HEK293 (cell line): ENCODE results near the gene SMURF1.

Experiments used
- CTCF ChIA-PET: fragments of 350-600 bp; formaldehyde crosslinking; extraction: SDS; loops from one replicate; lab custom pipeline; 2021; ENCODE audit warnings: antibody characterized with exemption; lab: Yijun Ruan, JAX
- POLR2A ChIA-PET: fragments of 300-600 bp; formaldehyde crosslinking; extraction: SDS; loops from one replicate; lab custom pipeline; 2020; ENCODE audit warnings: antibody characterized with exemption, inconsistent platforms; lab: Yijun Ruan, JAX
- H3K27ac ChIP-seq: fragments of 200-500 bp; sonication (Bioruptor generic); 2 replicates; pipeline ENCODE4 v1.5.1; 2014; ENCODE audit warnings: low read depth, low read length, control low read depth, inconsistent platforms; ENCODE audit errors: extremely low read depth
- H3K36me3 ChIP-seq, 2 experiments: fragments of 200-500 bp in 1 of 2; sonication (Bioruptor generic) in 1 of 2; 1 replicate in 1 of 2; 2 replicates in 1 of 2; pipeline ENCODE4 v1.5.1; 2014 to 2017; ENCODE audit warnings: inconsistent platforms in 2 of 2, low read length in 2 of 2; ENCODE audit not compliant: control insufficient read depth in 2 of 2, insufficient read depth in 1 of 2
- H3K4me1 ChIP-seq: fragments of 200-500 bp; sonication (Bioruptor generic); 2 replicates; pipeline ENCODE4 v1.5.1; 2014; ENCODE audit warnings: mild to moderate bottlenecking, low read length, inconsistent platforms; ENCODE audit not compliant: control insufficient read depth, insufficient read depth
- H3K4me3 ChIP-seq: 2 replicates; pipeline ENCODE4 v1.5.1; 2011; ENCODE audit warnings: low read depth, mild to moderate bottlenecking, control low read depth, low read length, moderate library complexity
- H3K9me3 ChIP-seq: fragments of 200-500 bp; sonication (Bioruptor generic); 2 replicates; pipeline ENCODE4 v1.5.1; 2014; ENCODE audit warnings: low read depth, low read length, inconsistent platforms; ENCODE audit not compliant: control insufficient read depth, insufficient read depth
- GLIS1 ChIP-seq: fragments of 450-650 bp; formaldehyde crosslinking; IDR thresholded peaks from 2 replicates; pipeline ENCODE4 v1.5.1; 2016; ENCODE audit warnings: missing biosample characterization, missing genetic modification characterization
- KLF1 ChIP-seq: fragments of 450-650 bp; formaldehyde crosslinking; IDR thresholded peaks from 2 replicates; pipeline ENCODE4 v1.5.1; 2016; ENCODE audit warnings: missing biosample characterization, missing genetic modification characterization
- OSR2 ChIP-seq: fragments of 450-650 bp; formaldehyde crosslinking; IDR thresholded peaks from 2 replicates; pipeline ENCODE4 v1.5.1; 2016; ENCODE audit warnings: missing biosample characterization, missing genetic modification characterization
- SETDB1 ChIP-seq: IDR thresholded peaks from one replicate; pipeline ENCODE4 v1.6.1; 2017; ENCODE audit warnings: mild to moderate bottlenecking, low read length, moderate library complexity, mixed read lengths; ENCODE audit not compliant: insufficient read length
- SP7 ChIP-seq: fragments of 450-650 bp; formaldehyde crosslinking; IDR thresholded peaks from 2 replicates; pipeline ENCODE4 v1.5.1; 2016; ENCODE audit warnings: missing biosample characterization, missing genetic modification characterization
- YY2 ChIP-seq: fragments of 450-650 bp; formaldehyde crosslinking; IDR thresholded peaks from 2 replicates; pipeline ENCODE4 v1.5.1; 2016; ENCODE audit warnings: missing biosample characterization, missing genetic modification characterization
- ZBTB20 ChIP-seq: fragments of 450-650 bp; formaldehyde crosslinking; IDR thresholded peaks from 2 replicates; pipeline ENCODE4 v1.5.1; 2016; ENCODE audit warnings: missing biosample characterization, missing genetic modification characterization
- ZBTB8A ChIP-seq: fragments of 450-650 bp; formaldehyde crosslinking; IDR thresholded peaks from 2 replicates; pipeline ENCODE4 v1.5.1; 2016; ENCODE audit warnings: missing biosample characterization, missing genetic modification characterization
- ZNF19 ChIP-seq: fragments of 450-650 bp; formaldehyde crosslinking; IDR thresholded peaks from 2 replicates; pipeline ENCODE4; 2016; ENCODE audit warnings: missing biosample characterization, missing genetic modification characterization, low read depth
- ZNF239 ChIP-seq: fragments of 450-650 bp; formaldehyde crosslinking; IDR thresholded peaks from 2 replicates; pipeline ENCODE4 v1.5.1; 2016; ENCODE audit warnings: missing biosample characterization, missing genetic modification characterization
- ZNF341 ChIP-seq: fragments of 450-650 bp; formaldehyde crosslinking; IDR thresholded peaks from 2 replicates; pipeline ENCODE4; 2016; ENCODE audit warnings: low read depth, missing biosample characterization, missing genetic modification characterization
- ZNF416 ChIP-seq: fragments of 450-650 bp; formaldehyde crosslinking; IDR thresholded peaks from 2 replicates; pipeline ENCODE4 v1.5.1; 2016; ENCODE audit warnings: missing biosample characterization, missing genetic modification characterization
- ZNF426 ChIP-seq: fragments of 450-650 bp; formaldehyde crosslinking; IDR thresholded peaks from 2 replicates; pipeline ENCODE4 v1.5.1; 2017; ENCODE audit warnings: missing biosample characterization, missing genetic modification characterization, mild to moderate bottlenecking, inconsistent platforms, moderate library complexity
- ZNF626 ChIP-seq: fragments of 450-650 bp; sonication (Bioruptor Pico); formaldehyde crosslinking; IDR thresholded peaks from 2 replicates; pipeline ENCODE4 v1.5.1; 2018; ENCODE audit warnings: missing biosample characterization, missing genetic modification characterization, inconsistent platforms
- ZNF629 ChIP-seq: fragments of 450-650 bp; formaldehyde crosslinking; IDR thresholded peaks from 2 replicates; pipeline ENCODE4 v1.5.1; 2017; ENCODE audit warnings: missing biosample characterization, missing genetic modification characterization
- ZNF768 ChIP-seq: fragments of 450-650 bp; formaldehyde crosslinking; IDR thresholded peaks from 2 replicates; pipeline ENCODE4 v1.5.1; 2018; ENCODE audit warnings: missing biosample characterization, mild to moderate bottlenecking, missing genetic modification characterization
- ZSCAN23 ChIP-seq: fragments of 450-650 bp; formaldehyde crosslinking; IDR thresholded peaks from 2 replicates; pipeline ENCODE4 v1.5.1; 2016; ENCODE audit warnings: missing biosample characterization, missing genetic modification characterization
- ZXDB ChIP-seq: fragments of 450-650 bp; formaldehyde crosslinking; IDR thresholded peaks from 2 replicates; pipeline ENCODE4 v1.5.1; 2016; ENCODE audit warnings: missing biosample characterization, missing genetic modification characterization
- TF ChIP-seq, protein P1 (sequence below): fragments of 450-650 bp; formaldehyde crosslinking; IDR thresholded peaks from 2 replicates; pipeline ENCODE4 v1.5.1; 2016; ENCODE audit warnings: missing biosample characterization, missing genetic modification characterization
- TF ChIP-seq, protein P2 (sequence below): fragments of 450-650 bp; formaldehyde crosslinking; IDR thresholded peaks from 2 replicates; pipeline ENCODE4 v1.5.1; 2016; ENCODE audit warnings: missing biosample characterization, missing genetic modification characterization
- TF ChIP-seq, protein P3 (sequence below): fragments of 450-650 bp; formaldehyde crosslinking; IDR thresholded peaks from 2 replicates; pipeline ENCODE4 v1.5.1; 2017; ENCODE audit warnings: missing biosample characterization, missing genetic modification characterization
- TF ChIP-seq, protein P4 (sequence below): fragments of 450-650 bp; formaldehyde crosslinking; IDR thresholded peaks from 2 replicates; pipeline ENCODE4 v1.5.1; 2016; ENCODE audit warnings: missing biosample characterization, missing genetic modification characterization, borderline replicate concordance
- TF ChIP-seq, protein P5 (sequence below): fragments of 450-650 bp; formaldehyde crosslinking; IDR thresholded peaks from 2 replicates; pipeline ENCODE4 v1.5.1; 2016; ENCODE audit warnings: missing biosample characterization, missing genetic modification characterization
- TF ChIP-seq, protein P6 (sequence below): fragments of 450-650 bp; formaldehyde crosslinking; IDR thresholded peaks from 2 replicates; pipeline ENCODE4 v1.5.1; 2017; ENCODE audit warnings: missing biosample characterization, missing genetic modification characterization

SMURF1 gene

DNA sequence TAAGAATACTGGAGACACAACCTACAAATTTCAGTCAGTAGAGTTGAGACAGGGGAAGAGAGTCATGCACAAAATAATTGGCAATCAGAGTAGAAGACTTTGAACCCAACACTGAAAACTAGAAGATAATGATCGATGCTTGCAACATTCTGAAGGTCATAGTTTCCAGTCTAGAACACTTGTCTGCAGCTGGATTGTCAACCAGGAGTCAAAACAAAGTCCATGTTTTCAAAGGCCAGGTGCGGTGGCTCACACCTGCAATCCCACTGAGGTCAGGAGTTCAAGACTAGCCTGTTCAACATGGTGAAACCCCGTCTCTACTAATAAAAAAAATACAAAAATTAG, 26.8 kb upstream of the SMURF1 start:
- Histone ChIP-seq H3K4me3 (no peak overlapping the region), H3K36me3 (no peaks in the 10 kb centered on the region), H3K27ac (no peak overlapping the region), H3K9me3 (no peaks in the 10 kb centered on the region), H3K4me1 (no peaks in the 10 kb centered on the region)
- ChIA-PET CTCF (interaction anchor here (0.6 kb wide), 1 partner anchor 107 kb away, joined by 3 read pairs; no protein-coding TSS in a partner anchor), POLR2A (no interaction called here)
- no peak for TF ChIP-seq ZNF239 (tag by site-specific recombination)
- TF ChIP-seq ZNF768 (tag by site-specific recombination) = no peak
- TF ChIP-seq, protein P1, sequence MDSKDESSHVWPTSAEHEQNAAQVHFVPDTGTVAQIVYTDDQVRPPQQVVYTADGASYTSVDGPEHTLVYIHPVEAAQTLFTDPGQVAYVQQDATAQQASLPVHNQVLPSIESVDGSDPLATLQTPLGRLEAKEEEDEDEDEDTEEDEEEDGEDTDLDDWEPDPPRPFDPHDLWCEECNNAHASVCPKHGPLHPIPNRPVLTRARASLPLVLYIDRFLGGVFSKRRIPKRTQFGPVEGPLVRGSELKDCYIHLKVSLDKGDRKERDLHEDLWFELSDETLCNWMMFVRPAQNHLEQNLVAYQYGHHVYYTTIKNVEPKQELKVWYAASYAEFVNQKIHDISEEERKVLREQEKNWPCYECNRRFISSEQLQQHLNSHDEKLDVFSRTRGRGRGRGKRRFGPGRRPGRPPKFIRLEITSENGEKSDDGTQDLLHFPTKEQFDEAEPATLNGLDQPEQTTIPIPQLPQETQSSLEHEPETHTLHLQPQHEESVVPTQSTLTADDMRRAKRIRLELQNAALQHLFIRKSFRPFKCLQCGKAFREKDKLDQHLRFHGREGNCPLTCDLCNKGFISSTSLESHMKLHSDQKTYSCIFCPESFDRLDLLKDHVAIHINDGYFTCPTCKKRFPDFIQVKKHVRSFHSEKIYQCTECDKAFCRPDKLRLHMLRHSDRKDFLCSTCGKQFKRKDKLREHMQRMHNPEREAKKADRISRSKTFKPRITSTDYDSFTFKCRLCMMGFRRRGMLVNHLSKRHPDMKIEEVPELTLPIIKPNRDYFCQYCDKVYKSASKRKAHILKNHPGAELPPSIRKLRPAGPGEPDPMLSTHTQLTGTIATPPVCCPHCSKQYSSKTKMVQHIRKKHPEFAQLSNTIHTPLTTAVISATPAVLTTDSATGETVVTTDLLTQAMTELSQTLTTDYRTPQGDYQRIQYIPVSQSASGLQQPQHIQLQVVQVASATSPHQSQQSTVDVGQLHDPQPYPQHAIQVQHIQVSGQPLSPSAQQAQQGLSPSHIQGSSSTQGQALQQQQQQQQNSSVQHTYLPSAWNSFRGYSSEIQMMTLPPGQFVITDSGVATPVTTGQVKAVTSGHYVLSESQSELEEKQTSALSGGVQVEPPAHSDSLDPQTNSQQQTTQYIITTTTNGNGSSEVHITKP = no peak
- TF ChIP-seq SETDB1 = no peak
- TF ChIP-seq, protein P2, sequence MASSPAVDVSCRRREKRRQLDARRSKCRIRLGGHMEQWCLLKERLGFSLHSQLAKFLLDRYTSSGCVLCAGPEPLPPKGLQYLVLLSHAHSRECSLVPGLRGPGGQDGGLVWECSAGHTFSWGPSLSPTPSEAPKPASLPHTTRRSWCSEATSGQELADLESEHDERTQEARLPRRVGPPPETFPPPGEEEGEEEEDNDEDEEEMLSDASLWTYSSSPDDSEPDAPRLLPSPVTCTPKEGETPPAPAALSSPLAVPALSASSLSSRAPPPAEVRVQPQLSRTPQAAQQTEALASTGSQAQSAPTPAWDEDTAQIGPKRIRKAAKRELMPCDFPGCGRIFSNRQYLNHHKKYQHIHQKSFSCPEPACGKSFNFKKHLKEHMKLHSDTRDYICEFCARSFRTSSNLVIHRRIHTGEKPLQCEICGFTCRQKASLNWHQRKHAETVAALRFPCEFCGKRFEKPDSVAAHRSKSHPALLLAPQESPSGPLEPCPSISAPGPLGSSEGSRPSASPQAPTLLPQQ (tag by site-specific recombination) = no peak
- no peak for TF ChIP-seq YY2
- TF ChIP-seq ZNF626 (tag by site-specific recombination) = no peak
- TF ChIP-seq ZNF426 (tag by site-specific recombination) = no peak
- TF ChIP-seq ZBTB8A (tag by site-specific recombination) = no peak
- TF ChIP-seq OSR2 (tag by site-specific recombination) = no peak
- no peak for TF ChIP-seq ZNF629 (tag by site-specific recombination)
- TF ChIP-seq ZXDB = no peak

DNA sequence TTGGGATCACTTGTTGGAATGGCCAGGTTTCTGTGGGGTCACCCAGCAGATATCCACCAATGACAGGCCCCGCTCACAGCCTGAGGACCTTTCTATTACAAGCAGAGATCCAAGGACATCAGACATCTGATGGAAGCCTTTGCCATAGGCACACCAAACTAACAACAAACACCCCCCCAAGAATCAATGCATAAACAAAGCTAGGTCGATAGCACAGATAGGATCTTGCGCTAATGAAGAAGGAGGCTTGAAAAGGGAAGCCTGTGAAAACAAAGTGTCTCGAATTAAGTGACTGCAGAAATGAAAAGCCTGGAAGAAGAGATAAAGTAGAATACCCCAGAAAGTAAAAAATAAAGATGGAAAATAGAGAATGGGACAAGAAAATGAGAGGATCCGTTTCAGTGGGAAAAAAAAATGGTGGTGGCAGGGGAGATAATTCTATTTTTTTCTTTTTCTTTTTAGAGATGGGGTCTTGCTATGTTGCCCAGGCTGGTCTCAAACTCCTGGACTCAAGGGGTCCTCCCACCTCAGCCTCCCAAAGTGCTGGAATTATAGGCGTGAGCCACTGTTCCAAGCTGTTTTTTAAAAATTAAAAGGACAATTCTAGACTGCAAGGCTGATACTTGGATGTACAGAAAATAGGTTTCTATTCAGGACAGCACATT, 26.3 kb upstream of the SMURF1 start:
- no peaks in the 10 kb centered on the region for H3K4me1 ChIP-seq
- no peak overlapping the region for H3K27ac ChIP-seq
- H3K9me3 ChIP-seq = no peaks in the 10 kb centered on the region
- no peak overlapping the region for H3K4me3 ChIP-seq
- CTCF ChIA-PET = no interaction called here
- POLR2A ChIA-PET = no interaction called here
- H3K36me3 ChIP-seq = no peaks in the 10 kb centered on the region
- TF ChIP-seq, protein P3, sequence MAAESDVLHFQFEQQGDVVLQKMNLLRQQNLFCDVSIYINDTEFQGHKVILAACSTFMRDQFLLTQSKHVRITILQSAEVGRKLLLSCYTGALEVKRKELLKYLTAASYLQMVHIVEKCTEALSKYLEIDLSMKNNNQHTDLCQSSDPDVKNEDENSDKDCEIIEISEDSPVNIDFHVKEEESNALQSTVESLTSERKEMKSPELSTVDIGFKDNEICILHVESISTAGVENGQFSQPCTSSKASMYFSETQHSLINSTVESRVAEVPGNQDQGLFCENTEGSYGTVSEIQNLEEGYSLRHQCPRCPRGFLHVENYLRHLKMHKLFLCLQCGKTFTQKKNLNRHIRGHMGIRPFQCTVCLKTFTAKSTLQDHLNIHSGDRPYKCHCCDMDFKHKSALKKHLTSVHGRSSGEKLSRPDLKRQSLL = no peak
- TF ChIP-seq ZNF19 (tag by site-specific recombination) (no peak), ZNF416 (no peak), KLF1 (no peak), GLIS1 (no peak), ZNF341 (tag by site-specific recombination) (no peak), ZSCAN23 (tag by site-specific recombination) (no peak), ZBTB20 (no peak), SP7 (tag by site-specific recombination) (no peak)
- TF ChIP-seq, protein P4, sequence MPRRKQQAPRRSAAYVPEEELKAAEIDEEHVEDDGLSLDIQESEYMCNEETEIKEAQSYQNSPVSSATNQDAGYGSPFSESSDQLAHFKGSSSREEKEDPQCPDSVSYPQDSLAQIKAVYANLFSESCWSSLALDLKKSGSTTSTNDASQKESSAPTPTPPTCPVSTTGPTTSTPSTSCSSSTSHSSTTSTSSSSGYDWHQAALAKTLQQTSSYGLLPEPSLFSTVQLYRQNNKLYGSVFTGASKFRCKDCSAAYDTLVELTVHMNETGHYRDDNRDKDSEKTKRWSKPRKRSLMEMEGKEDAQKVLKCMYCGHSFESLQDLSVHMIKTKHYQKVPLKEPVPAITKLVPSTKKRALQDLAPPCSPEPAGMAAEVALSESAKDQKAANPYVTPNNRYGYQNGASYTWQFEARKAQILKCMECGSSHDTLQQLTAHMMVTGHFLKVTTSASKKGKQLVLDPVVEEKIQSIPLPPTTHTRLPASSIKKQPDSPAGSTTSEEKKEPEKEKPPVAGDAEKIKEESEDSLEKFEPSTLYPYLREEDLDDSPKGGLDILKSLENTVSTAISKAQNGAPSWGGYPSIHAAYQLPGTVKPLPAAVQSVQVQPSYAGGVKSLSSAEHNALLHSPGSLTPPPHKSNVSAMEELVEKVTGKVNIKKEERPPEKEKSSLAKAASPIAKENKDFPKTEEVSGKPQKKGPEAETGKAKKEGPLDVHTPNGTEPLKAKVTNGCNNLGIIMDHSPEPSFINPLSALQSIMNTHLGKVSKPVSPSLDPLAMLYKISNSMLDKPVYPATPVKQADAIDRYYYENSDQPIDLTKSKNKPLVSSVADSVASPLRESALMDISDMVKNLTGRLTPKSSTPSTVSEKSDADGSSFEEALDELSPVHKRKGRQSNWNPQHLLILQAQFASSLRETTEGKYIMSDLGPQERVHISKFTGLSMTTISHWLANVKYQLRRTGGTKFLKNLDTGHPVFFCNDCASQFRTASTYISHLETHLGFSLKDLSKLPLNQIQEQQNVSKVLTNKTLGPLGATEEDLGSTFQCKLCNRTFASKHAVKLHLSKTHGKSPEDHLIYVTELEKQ (tag by site-specific recombination) = no peak
- TF ChIP-seq, protein P5, sequence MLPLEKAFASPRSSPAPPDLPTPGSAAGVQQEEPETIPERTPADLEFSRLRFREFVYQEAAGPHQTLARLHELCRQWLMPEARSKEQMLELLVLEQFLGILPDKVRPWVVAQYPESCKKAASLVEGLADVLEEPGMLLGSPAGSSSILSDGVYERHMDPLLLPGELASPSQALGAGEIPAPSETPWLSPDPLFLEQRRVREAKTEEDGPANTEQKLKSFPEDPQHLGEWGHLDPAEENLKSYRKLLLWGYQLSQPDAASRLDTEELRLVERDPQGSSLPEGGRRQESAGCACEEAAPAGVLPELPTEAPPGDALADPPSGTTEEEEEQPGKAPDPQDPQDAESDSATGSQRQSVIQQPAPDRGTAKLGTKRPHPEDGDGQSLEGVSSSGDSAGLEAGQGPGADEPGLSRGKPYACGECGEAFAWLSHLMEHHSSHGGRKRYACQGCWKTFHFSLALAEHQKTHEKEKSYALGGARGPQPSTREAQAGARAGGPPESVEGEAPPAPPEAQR = no peak
- TF ChIP-seq, protein P6, sequence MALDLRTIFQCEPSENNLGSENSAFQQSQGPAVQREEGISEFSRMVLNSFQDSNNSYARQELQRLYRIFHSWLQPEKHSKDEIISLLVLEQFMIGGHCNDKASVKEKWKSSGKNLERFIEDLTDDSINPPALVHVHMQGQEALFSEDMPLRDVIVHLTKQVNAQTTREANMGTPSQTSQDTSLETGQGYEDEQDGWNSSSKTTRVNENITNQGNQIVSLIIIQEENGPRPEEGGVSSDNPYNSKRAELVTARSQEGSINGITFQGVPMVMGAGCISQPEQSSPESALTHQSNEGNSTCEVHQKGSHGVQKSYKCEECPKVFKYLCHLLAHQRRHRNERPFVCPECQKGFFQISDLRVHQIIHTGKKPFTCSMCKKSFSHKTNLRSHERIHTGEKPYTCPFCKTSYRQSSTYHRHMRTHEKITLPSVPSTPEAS (tag by site-specific recombination) = no peak
